Activated CD4-positive, alpha-beta T cell treated with anti-CD3 and anti-CD28 coated beads, Interleukin-10, Interleukin-2, amounts not matched to agents 100 ng/mL and 50 ng/mL, durations not matched to agents 16 hours and 8 hours (primary cell): ENCODE results near the gene TRPM8.

Experiments
- DNase-seq: peaks from one replicate; pipeline ENCODE4 v3.0.0-alpha.2; 2020

Gene TRPM8

GRCh38 chr2:233976690-233977294, 59.6 kb downstream of the TRPM8 start:
- peak; percentile 48 for DNase-seq

- no peak for DNase-seq
These were observed 60.2 kb downstream of the TRPM8 start for GRCh38 chr2:233977296-233977837.

- no peak for DNase-seq
These were observed 62.6 kb downstream of the TRPM8 start for GRCh38 chr2:233979748-233980147.

- no peak for DNase-seq
These were observed 63.9 kb downstream of the TRPM8 start for GRCh38 chr2:233980955-233981561.

GRCh38 chr2:233981574-233982420, 64.6 kb downstream of the TRPM8 start:
- DNase-seq = no peak

GRCh38 chr2:233982421-233983121, 65.4 kb downstream of the TRPM8 start:
- no peak for DNase-seq

- no peak for DNase-seq
These were observed 66.3 kb downstream of the TRPM8 start for GRCh38 chr2:233983445-233983844.

GRCh38 chr2:233988581-233988980, 71.4 kb downstream of the TRPM8 start:
- no peak for DNase-seq

- DNase-seq = no peak
These were observed 72.2 kb downstream of the TRPM8 start for GRCh38 chr2:233989221-233989858.

GRCh38 chr2:233990261-233990798, 73.2 kb downstream of the TRPM8 start:
- peak; percentile 72 for DNase-seq

GRCh38 chr2:233991196-233991595, 74.0 kb downstream of the TRPM8 start:
- DNase-seq = no peak

GRCh38 chr2:233992513-233993217, 75.5 kb downstream of the TRPM8 start:
- no peak for DNase-seq

- DNase-seq = no peak
These were observed 76.3 kb downstream of the TRPM8 start for GRCh38 chr2:233993461-233993860.

GRCh38 chr2:233994151-233994550, 77.0 kb downstream of the TRPM8 start:
- no peak for DNase-seq

- no peak for DNase-seq
These were observed 78.8 kb downstream of the TRPM8 start for GRCh38 chr2:233996000-233996399.

- no peak for DNase-seq
These were observed 79.3 kb downstream of the TRPM8 start for GRCh38 chr2:233996461-233996860.

- DNase-seq = no peak
These were observed 80.5 kb downstream of the TRPM8 start for GRCh38 chr2:233997707-233998106.

GRCh38 chr2:233999182-233999581, 82.0 kb downstream of the TRPM8 start:
- no peak for DNase-seq

GRCh38 chr2:234001380-234002160, 84.4 kb downstream of the TRPM8 start:
- DNase-seq = peak; percentile 40

- DNase-seq = no peak
These were observed 85.1 kb downstream of the TRPM8 start for GRCh38 chr2:234002281-234002680.
